Islet of Langerhans (tissue), 1 donor: Measurements from ENCODE around the gene MAP2K3.
"Not testable (repeated sequence)": the region's sequence is repeated elsewhere in the genome, so short reads cannot be mapped to it uniquely, and the experiment has no call there.

Experiments used
- FAIRE-seq: peaks from one replicate; lab custom pipeline; 2011; peaks lifted over from hg19 to GRCh38; lab: Jason Lieb, UNC

The MAP2K3 gene

DNA sequence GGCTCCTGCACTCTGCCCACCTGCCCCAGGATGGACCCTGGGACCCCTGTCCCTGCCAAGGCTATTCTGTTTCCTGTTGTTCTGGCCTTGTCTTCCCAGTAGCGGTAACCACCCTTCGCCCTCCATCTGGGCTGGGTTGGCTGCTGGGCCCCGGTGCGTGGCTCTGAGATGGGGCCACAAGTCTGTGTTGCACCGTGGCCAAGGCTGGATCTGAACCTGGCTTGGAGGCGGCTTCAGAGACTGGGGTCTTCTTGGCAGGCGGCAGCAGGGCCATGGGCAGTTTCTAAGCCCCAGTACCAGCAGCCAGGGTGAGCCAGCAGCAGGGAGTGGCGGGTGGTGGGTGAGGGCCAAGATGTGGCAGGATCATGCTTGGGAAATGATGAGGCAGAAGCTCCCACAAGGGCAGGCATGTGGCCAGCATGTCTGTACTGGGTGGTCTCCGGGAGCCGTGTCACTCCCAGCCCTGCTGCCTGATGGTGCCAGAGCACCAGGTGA is 12.6 kb downstream of the MAP2K3 start:
- no peak for FAIRE-seq

DNA sequence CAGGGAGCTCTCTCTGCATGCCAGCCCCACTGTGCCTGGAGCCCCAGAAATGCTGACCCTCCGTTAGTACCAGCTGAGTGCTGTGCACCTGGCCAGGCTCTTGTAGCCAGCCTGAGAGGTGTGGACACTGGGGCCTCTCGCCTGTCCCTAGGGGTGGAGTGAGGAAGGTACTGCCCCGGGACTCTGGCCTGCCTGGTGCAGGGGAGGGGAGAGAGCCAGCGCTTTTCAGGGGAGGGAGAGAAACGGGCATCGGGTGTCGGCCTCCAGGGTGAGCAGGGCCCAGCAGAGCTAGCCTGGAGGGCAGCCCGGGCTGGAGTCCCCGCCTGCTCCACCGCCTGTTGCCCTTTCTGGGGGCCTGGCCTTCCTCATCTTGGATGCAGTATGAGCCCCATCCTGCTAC is 13.1 kb downstream of the MAP2K3 start:
- no peak for FAIRE-seq

DNA sequence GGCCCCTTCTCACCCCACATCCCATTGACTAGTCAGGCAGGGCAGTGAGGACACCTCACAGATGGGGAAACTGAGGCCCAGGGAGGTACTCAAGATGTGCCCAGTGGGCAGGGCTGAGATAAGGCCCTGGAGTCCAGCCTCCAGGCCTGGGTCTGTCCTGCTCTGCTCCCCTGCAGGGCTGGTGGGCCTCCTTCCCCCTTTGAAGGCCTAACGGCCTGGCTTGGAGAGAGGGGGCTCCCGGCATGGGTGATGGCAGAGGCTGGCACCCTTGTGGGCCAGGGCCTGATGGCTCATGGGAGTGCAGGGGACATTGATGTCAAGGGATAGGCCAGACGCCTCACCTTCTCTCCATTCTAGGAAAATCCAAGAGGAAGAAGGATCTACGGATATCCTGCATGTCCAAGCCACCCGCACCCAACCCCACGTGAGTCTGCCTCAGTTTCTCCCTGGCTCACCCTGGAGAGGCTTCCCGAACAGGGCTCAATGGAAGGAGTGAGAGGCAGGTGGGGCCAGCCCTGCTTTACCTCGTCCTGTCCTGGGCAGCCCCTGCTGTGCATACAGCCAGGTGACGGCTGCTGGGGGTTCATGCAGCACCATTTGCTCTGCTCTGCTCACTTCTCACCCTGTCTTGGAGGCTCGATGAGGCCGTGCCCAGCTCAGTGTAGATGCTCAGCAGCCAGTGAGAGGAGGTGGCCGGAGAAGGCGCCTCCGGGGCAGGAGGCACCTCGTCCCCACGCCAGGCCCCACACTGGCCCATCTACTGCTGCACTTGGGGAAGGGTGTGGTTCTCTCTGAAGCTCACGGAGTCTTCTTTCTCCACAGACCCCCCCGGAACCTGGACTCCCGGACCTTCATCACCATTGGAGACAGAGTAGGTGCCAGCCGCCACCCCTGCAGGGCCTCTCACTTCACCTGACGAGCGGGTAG is 13.8 kb downstream of the MAP2K3 start:
- FAIRE-seq: no peak

DNA sequence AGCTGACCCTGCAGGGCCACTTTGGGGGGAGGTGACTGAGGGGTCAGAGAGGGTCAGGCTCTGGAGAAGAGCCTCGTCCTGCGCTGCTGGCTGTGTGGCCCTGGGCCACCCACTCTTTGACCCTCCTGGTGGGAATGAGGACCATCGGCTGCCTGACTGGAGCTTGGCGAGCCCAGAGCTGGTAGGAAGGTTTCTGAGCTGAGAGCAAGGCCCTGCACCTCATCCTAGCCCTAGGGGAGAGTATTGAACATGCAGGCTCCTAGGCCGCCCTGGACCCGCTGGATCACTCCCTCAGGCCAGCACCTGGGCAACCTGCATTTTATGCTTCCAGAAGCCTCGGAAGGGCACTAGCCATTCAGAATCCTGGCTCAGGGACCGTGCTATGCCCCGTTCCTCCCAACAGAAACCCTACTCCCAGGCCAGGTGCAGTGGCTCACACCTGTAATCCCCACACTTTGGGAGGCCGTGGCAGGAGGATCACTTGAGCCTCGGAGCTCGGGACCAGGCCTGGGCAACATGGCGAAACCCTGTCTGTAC is 14.5 kb downstream of the MAP2K3 start:
- no peak for FAIRE-seq

DNA sequence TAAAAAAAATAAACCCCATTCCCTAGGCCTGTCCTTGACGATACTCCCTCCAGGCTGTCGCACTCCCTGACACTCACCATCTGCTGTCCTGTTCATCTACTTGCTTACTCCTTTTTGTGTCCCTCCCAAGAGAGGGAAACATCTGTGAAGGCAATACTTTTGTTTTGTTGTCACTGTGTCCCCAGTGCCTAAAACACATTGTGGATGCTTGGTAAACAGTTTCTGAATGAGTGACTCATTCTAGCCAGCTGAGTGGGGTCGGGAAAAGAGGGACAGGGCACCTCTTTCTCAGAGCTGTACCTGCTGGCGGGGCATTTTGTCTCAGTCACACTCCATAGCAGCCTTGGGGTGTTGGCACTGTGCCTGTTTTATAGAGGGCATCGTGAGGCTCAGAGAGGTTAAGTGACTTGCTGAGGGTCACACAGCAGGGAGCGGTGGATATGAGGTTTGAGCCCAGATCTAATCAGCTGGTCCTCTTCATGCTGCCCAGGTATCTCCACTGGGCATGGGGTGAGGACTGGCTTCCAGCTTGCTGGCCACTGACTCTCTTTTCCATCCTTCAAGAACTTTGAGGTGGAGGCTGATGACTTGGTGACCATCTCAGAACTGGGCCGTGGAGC is 15.6 kb downstream of the MAP2K3 start:
- FAIRE-seq: no peak

DNA sequence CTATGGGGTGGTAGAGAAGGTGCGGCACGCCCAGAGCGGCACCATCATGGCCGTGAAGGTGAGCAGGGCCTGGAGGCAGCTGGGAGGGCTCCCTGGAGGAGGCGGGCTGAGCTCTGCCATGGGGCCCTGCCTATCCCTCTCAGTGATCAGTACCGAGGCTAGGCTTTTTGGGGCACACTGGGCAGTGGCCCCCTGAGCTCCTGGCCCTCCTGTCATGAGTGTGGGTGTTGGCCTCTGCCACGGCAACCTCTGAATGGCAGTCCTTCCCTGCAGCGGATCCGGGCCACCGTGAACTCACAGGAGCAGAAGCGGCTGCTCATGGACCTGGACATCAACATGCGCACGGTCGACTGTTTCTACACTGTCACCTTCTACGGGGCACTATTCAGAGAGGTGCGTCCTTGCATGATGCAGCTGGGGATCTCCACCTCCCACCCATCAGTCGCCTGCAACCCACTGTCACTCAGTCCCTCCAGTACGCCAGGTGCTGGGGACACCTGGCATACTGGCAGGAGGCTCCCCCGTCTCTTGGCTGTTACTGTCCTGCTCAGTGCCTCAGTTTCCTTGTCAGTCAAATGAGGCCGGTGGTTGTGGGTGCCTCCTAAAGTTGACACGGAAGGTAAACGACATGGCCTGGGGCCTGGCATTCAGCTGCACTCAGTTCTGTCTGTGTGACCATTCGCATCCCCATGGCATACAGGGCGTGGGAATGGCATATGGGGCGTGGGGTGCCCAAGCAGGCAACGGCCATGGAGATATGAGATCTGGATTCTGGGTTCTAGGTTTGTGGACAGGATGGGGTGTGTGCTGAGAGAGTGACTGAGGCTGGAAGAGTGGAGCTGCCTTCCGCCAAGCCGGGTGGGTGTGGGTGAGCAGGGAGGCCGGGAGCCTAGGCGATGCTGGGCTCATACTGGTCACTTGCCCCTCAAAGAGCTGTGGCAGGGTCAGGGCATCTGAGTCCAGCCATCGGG is 16.4 kb downstream of the MAP2K3 start:
- FAIRE-seq: no peak

DNA sequence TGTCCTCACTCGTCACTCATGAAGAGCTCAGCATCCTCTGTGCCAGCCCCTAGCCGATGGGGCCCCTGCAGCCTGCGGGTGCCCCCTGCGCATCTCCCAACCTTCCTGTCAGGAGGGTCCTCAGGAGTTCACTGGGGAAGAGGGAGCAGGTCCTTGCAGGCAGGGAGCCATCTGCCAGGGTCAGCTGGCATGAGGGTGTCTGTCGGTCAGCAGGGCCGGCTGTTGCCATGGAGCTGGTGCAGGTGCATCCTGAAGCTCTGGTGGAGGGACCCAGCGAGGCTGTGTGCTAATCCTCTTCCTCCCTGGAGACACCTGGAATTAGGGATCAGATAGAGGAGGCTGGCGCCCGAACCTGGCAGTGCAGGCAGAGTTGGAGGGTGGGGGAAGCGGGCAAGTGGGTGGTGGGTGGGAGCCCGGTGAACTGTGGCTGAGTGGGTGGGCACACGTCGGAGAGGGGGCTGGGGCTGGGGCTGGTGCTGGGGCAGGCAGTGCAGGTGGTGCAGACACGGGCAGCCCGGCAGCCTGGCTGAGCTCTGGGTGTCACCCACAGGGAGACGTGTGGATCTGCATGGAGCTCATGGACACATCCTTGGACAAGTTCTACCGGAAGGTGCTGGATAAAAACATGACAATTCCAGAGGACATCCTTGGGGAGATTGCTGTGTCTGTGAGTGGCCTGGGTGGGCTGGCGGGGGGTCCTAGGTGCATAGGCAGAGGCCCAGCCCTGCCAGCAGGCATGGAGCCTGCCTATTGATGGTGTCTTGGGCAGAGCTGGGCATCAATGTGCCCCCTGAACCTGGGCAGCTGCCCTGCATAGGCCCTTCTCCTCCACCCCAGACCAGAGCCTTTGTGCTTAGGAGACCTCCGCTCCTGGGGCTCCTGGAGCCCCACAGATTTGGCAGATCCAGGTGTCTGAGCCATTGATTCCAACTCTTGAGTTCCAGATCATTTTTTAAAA is 17.4 kb downstream of the MAP2K3 start:
- no peak for FAIRE-seq

DNA sequence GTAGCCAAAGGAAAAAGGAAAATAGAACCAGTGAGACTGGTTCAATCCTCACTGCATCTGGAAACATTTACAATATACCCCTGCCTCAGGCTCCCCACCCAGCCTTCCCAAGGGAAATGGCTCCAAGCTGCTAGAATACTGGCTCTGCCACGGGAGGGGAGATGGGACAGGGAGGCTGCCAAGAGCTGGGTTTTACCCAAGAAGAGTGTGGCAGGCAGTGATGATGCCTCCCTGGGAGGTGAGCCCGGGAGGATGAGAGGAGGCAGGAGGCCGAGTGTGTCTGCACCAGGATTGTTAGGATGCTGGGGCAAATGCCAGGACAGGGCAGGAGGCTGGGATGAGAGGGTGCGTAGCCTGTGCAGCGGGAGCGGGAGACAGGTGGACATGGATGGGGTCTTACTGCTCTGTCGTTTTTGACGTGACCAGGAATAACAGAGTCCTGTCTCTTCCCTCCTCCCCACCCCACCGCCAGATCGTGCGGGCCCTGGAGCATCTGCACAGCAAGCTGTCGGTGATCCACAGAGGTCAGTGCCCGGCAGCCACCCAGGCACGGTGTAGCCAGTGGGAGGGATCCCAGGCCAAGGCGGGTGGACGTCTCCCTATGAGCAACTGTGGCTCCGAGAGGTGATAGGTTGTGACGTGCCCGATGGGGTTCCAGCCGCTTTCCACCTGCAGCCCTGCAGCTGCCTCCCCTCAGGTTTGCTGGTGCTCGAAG is 18.4 kb downstream of the MAP2K3 start:
- FAIRE-seq: no peak

DNA sequence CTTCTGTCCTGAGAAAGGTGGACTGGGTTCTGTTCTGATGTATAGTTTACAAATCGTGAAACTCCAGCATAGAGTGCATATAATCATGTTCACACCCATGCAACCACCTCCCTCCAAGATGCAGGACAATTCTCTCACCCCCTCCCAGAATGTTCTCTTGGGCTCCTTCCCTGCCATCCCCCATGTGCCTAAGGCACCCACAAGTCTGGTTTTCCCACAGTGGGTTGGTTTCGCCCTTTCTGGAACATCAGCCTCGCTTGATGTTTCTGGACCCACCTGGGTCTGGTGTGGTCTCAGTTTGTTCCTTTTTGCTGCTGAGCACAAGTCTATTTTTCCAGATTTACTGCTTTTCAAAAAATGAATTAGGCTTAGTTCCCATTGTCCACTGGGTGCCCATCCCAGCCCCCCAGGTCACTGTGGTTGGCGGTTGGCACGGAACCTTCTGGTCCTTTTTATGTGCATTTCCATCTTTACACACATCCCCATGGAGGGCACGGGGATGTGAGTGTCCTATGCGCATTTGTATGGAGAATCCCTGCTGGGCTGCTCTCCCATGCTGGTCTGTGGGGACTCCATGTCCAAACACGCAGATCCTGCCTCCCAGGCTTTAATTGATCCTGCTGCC is 19.0 kb downstream of the MAP2K3 start:
- no peak for FAIRE-seq

DNA sequence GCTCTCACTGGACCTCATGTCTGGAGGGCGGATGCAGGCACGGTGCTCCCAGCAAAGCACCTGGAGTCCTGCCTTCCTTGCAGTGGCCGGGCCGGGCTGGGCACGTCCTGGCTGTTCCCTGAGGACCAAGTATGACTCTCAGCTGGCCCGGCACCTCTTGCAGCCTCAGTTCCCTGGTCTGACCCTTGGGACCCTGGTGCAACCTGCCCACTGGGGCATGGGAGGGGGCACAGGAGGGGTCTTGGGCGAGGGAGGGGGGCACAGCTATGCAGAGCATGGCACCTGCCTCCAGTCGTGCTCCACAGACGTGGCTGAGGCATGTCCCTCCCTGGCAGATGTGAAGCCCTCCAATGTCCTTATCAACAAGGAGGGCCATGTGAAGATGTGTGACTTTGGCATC is 19.6 kb downstream of the MAP2K3 start:
- FAIRE-seq: no peak

DNA sequence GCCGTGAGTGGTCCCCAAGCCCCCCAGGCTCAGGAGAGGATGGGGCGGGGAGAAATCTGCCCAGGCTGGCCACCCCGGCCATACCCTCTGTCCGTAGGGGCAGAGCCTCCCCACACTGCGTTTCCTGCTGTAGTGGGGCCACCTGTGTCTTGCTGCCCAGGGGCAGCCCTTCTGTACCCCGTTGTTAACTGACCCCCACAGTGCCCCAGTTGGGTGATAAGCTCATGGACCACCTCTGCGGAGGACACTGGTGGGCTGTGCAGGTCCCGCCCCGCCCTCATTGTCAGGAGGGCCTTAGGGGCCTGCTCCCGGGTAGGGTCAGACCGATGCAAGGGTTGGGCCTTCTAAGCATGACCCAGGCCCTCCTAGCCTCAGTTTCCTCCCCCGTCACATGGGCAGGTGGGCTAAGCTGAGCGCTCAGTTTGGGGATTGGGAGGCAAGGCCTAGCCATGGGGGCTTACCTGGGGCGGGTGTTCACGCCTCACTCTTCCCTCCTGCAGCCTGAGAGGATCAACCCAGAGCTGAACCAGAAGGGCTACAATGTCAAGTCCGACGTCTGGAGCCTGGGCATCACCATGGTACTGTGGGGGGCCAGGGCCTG is 20.1 kb downstream of the MAP2K3 start:
- FAIRE-seq: not testable (repeated sequence)

DNA sequence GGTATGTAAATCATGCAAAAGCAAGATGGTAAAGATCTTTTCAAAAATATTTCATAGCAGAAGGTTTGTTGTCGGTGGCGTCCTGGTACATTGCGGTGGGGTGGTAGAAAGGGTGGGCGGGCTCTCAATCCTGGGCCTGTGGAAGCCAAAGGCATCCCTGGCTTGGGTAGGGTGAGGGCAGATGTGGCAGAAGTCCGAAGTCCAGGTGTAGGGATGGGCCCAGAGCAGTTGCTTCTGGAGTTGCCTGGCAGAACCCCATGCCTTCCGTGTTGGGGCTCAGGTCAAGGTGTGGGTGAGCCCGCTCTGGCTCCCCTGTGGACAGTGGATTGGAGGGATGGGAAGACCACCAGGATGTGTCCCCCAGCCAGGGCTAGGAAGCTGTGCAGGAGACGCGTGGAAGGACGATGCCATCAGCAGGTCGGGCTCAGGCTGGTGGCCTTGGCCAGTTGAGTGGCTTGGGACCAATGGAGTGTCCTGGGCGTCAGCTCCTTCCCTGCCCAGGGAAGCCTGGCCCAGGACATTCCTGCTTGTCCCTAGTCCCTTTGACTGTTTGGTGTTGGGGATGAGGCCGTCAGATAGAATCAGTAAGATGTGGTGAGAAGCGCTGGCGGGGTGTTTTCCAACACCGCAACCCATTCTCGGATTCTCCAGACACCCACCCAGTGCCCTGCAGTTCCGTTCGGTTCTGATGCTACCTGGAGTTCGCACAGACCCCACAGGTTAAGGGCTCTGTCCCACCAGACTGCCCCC is 21.1 kb downstream of the MAP2K3 start:
- not testable (repeated sequence) for FAIRE-seq

DNA sequence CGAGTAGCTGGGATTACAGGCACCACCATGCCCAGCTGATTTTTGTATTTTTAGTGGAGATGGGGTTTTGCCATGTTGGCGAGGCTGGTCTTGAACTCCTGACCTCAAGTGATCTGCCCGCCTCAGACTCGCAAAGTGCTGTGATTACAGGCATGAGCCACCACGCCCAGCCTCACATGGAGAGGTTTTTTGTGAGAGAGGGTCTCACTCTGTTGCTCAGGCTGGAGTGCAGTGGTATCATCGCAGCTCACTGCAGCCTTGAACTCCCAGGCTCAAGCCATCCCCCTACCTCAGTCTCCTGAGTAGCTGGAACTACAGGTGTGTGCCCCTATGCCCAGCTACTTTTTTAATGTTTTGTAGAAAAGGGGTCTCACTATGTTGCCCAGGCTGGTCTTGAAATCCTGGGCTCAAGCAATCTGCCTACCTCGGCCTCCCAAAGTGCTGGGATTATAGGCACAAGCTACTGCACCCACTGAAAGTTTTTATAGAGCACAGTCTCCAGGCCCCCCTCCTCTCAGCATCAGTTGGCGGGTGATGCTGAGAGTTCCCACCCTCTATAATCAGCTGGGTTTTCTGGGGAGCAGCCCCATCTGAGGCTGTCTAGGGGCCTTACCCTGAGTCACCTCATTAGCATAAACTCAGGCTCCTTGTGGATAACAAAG is 22.2 kb downstream of the MAP2K3 start:
- FAIRE-seq: not testable (repeated sequence)

DNA sequence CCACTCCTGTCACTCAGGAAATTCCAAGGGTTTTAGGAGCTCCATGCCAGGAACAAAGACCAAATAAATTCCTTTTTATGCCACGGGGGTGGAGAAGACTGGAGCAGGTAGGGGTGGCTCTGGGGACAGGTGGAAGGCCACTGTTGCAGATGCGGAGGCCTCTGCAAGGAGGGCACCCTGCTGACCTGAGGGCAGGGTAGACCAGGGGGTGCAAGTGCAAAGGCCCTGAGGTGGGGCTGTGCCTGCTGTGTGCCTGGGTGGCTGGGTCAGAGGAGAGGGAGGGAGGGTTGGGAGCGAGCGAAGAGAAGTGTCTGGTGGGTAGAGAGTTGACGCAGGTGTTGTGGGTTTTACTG is 22.7 kb downstream of the MAP2K3 start:
- FAIRE-seq: not testable (repeated sequence)

DNA sequence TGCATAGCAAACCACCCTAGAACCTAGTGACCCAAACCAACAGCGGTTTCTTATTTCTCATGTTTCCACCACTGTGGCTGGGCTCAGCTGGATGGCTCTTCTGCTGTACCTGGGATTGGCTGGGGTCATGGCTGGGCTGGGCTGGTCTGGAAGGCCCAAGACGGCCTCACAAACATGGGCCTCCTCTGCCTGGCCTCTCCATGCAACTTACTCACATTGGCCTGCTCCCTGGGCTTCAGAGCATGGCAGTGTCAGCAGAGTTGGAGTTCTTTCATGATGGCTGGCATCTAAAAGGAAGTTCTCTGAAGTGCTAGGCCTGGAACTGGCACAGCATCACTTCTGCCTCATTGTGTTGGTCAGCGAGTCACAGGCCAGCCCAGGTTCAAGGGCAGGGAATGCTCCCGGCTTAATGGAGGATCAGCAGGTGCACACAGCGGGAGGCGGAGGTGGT is 24.4 kb downstream of the MAP2K3 start:
- not testable (repeated sequence) for FAIRE-seq

DNA sequence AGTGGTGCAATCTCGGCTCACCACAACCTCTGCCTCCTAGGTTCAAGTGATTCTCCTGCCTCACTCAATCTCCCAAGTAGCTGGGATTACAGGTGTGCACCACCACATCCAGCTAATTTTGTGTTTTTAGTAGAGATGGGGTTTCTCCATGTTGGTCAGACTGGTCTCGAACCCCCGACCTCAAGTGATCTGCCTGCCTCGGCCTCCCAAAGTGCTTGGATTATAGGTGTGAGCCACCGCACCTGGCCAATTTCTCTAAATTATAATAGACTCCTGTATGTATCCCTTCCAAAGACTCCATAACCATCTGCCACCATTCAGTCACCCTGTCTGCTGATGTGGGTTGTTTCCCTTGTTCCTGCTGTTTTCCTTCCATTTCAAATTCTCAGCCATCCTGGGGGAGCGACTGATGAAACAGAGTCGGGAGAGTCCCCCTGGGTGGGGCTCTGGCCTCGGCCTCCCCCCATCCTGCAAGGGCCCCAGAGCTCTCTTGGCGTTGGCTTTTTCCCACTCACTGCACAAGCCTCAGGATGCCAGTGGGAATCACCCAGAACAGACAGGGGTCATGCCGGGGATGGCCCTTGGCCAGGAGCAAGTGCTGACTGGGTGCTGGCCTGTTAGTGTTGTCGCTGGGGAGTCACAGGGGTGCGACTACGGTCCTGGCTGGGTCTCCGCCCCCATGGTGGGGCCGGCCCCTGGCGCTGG is 25.7 kb downstream of the MAP2K3 start:
- not testable (repeated sequence) for FAIRE-seq
